Spinal cord (tissue), 10 donors: Measurements from ENCODE around the gene RNF4. TPM values are rescaled to one million over a fixed set of nuclear protein-coding genes. Genes with fewer than 3 reads are reported as not detected.
"Not testable (repeated sequence)": the region's sequence is repeated elsewhere in the genome, so short reads cannot be mapped to it uniquely, and the experiment has no call there.

Experiments used
- DNase-seq, 6 donors: peaks; one replicate each; pipeline versions ENCODE4 v3.0.0 to v3.0.0-alpha.2; 2013 to 2015; ENCODE audit warnings: low spot score in 6 of 6, low read depth in 4 of 6
- H3K27ac ChIP-seq: one replicate; pipeline ENCODE4 v1.5.1; 2013; ENCODE audit warnings: low read depth, low read length, control low read depth
- H3K27me3 ChIP-seq: one replicate; pipeline ENCODE4 v1.6.1; 2013; ENCODE audit warnings: low read length; ENCODE audit not compliant: control insufficient read depth, insufficient read depth
- H3K36me3 ChIP-seq: one replicate; pipeline ENCODE4 v1.6.1; 2013; ENCODE audit warnings: low read length; ENCODE audit not compliant: control insufficient read depth, insufficient read depth
- H3K4me1 ChIP-seq: one replicate; pipeline ENCODE4 v1.6.1; 2013; ENCODE audit warnings: low read length; ENCODE audit not compliant: control insufficient read depth, insufficient read depth
- H3K4me3 ChIP-seq: one replicate; pipeline ENCODE4 v1.5.1; 2013; ENCODE audit warnings: low read depth, low read length, control low read depth
- H3K9me3 ChIP-seq: one replicate; pipeline ENCODE4 v1.6.1; 2013; ENCODE audit warnings: low read length; ENCODE audit not compliant: control insufficient read depth, insufficient read depth
- WGBS: methylation state at CpG from one replicate; pipeline ENCODE4 v1.1.5; 2013; ENCODE audit warnings: missing lambda C conversion rate; ENCODE audit not compliant: insufficient coverage; 5-methylcytosine and 5-hydroxymethylcytosine counted together
- polyA plus RNA-seq, 2 donors: library from polyadenylated mRNA; unstranded; fragments of 120-200 nt; gene quantifications; one replicate each; pipeline ENCODE4 v1.2.1, GENCODE V29; 2013; ENCODE audit not compliant: insufficient read length in 2 of 2
- total RNA-seq, 2 donors: library from RNA; depleted of rRNA in 1 of 2; stranded (reverse); fragments of 120-200 nt in 1 of 2; fragments of >200 nt in 1 of 2; gene quantifications; one replicate each; pipeline versions ENCODE4 v1.2.3 to v1.2.4, GENCODE V29; 2013 to 2014
- donor health status: healthy.

RNF4 gene
- total and polyA plus RNA-seq, 4 donors = 41.0 to 67.0 (median 53.8) TPM

- no peaks in the 10 kb centered on the region for H3K27me3 ChIP-seq
- H3K9me3 ChIP-seq = no peaks in the 10 kb centered on the region
- no peak for DNase-seq
- peaks cover 46% of the 10 kb centered on the region for H3K36me3 ChIP-seq
- no peak overlapping the region for H3K27ac ChIP-seq
- H3K4me1 ChIP-seq = no peaks in the 10 kb centered on the region
- WGBS = 94% methylated on average over 7 of the region's 7 CpGs
- H3K4me3 ChIP-seq = no peak overlapping the region
These were observed 32.2 kb downstream of the RNF4 start for GRCh38 chr4:2501034-2501594.

DNA sequence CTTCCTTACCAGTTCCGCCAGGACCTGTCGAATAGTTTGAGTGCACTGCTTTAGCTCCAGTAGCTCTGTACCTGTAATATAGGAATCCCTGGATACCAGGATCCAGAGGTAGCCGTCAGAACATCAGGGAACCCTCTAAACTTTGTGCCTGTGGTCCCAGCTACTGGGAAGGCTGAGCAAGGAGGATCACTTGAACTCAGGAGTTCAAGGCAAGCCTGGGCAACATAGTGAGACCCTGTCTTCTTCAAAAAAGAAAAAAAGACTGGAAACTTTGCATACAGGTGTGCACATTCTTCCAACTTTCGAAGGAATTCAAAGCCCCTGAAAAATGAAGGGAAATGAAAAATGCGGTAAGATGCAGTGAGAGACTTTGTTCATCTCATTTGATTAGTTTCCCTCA, 34.9 kb downstream of the RNF4 start:
- Histone ChIP-seq H3K4me1 (no peaks in the 10 kb centered on the region), H3K9me3 (no peaks in the 10 kb centered on the region), H3K4me3 (no peak overlapping the region), H3K27me3 (no peaks in the 10 kb centered on the region), H3K36me3 (peaks cover 36% of the 10 kb centered on the region), H3K27ac (no peak overlapping the region)
- WGBS = 91% methylated on average over 3 of the region's 5 CpGs
- DNase-seq = no peak

DNA sequence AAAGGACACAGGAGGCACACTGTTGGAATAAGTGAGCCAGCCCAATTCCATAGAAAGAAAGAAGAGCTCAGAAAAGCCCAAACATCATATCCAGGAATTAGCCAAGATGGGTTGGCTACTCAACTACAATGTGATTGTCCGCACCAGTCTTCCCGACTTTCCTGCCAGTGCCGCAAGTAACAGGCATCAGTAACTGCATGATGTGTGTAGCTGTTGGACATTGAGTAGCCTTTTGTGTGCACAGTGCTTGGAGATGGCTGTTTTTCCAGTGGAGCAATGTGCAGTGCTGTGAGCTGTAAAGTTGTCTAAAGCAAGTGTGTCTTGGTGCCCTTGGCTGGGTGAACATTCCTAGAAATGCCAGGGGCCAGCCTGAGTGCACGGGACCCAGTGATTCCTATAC, 38.4 kb downstream of the RNF4 start:
- Histone ChIP-seq H3K36me3 (peaks cover 30% of the 10 kb centered on the region), H3K27me3 (no peaks in the 10 kb centered on the region)
- 88% methylated on average over 4 of the region's 4 CpGs for WGBS

GRCh38 chr4:2507855-2508254, 38.9 kb downstream of the RNF4 start:
- no peak overlapping the region for H3K4me3 ChIP-seq
- WGBS = 90% methylated on average over 6 of the region's 7 CpGs
- H3K9me3 ChIP-seq = no peaks in the 10 kb centered on the region
- no peaks in the 10 kb centered on the region for H3K27me3 ChIP-seq
- no peak for DNase-seq
- no peaks in the 10 kb centered on the region for H3K4me1 ChIP-seq
- peaks cover 33% of the 10 kb centered on the region for H3K36me3 ChIP-seq
- H3K27ac ChIP-seq = no peak overlapping the region

More for the DNA sequence above, 38.4 kb downstream of the RNF4 start:
- DNase-seq = no peak
- H3K9me3 ChIP-seq = no peaks in the 10 kb centered on the region
- H3K4me3 ChIP-seq = no peak overlapping the region
- H3K27ac ChIP-seq = no peak overlapping the region
- H3K4me1 ChIP-seq = no peaks in the 10 kb centered on the region

DNA sequence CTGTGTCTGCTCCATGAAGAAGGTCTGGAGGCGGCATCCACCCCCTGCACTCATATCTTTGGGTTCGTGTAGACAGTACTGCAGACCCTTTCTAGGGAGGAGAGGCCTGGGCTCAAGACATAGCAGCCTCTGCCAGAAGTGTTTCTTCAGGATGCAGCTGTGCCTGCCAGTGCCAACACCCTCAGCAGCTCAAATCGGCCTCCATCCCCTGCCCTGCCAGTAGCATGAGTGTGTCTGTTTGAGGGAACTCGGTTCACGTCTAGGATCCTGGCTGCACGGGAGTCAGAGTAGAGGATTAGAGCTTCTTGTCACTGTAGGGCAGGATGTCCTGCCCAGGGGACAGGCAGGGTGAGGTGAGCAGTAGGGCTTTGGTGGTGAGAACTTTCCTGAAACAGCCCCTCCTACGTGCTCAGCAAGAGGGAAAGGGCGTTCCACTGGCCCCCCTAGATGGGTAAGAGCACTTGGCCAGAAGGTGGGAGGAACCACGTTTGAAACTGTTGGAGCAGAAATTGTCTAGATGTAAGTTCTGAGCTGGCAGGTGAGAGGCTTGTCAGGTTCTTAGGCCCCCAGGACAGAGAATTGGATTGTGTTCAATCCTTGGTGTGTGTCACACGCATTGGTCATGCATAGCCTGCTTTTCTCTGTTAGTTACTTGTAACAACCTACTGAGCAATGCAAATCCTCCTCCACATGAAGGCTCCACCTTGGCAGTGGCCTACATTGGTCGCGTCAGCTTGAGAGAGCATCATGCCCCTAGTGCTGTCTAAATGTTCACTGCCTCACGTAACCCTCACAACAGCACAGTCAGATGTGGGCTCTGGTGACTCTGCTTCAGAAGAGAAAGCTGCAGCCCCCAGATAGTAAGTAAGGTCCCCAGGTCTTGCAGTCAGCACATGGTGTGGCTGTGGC, 41.7 kb downstream of the RNF4 start:
- H3K27ac ChIP-seq = no peak overlapping the region
- H3K4me3 ChIP-seq = no peak overlapping the region
- WGBS = 94% methylated on average over 10 of the region's 13 CpGs
- no peak for DNase-seq
- no peaks in the 10 kb centered on the region for H3K9me3 ChIP-seq
- peaks cover 52% of the 10 kb centered on the region for H3K36me3 ChIP-seq
- no peaks in the 10 kb centered on the region for H3K27me3 ChIP-seq
- H3K4me1 ChIP-seq = no peaks in the 10 kb centered on the region

DNA sequence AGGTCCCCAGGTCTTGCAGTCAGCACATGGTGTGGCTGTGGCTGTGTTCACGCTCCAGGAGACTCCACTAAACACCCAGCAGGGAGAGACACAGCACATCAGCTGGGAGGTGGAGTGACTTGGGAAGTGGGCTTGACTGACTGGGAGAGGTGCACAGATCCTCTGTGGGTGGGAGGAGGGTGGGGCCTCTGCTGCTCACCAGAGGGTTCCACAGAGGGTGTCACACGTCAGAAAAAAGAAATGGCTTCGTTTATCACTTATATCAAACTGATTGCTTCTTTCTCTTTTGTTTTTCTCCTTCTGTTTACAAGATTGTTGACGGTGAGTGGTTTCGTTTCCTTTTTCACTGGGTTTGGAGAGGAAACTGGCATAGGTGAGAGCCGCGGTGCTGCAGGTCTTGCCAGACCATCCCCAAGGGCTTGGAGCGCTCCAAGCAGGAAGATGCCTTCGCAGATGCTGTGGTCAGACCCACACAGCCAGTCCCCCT, 42.8 kb downstream of the RNF4 start:
- 100% methylated on average over 3 of the region's 9 CpGs for WGBS
- no peak overlapping the region for H3K27ac ChIP-seq
- no peak for DNase-seq

DNA sequence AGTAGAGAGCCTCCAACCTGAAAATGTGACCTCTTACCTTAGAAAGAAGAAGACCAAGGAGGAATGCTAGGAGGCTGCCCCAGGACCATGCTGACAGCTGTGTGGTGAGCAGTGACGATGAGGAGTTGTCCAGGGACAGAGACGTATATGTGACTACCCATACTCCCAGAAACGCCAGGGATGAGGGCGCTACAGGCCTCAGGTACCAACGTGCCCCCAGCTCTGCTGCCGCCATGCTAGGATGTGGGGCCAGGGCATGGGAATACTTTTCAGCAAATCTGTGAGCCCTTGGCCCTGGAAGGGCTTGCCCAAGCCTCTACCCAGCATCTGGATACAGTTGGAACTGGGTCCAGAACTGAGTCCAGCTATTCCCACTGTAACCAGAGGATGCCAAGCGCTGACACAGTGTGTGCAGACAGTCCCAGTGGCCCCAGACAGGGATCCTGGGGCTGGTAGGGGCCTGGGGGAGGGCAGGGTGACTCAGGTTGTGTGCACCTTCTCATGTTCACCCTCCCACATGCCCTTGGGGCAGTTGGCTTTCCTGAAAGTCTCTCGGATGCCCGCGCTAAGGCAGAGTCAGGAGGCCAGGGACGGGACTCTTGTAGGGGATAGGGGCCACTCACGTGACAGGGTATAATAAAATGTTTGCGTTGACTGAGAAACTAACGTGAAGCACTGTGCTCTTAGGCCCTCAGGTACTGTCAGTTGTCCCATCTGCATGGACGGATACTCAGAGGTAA, 43.7 kb downstream of the RNF4 start:
- no peaks in the 10 kb centered on the region for H3K4me1 ChIP-seq
- 96% methylated on average over 11 of the region's 15 CpGs for WGBS
- no peaks in the 10 kb centered on the region for H3K27me3 ChIP-seq
- peaks cover 66% of the 10 kb centered on the region for H3K36me3 ChIP-seq
- H3K4me3 ChIP-seq = no peak overlapping the region
- H3K9me3 ChIP-seq = no peaks in the 10 kb centered on the region
- no peak overlapping the region for H3K27ac ChIP-seq
- no peak for DNase-seq

More for the DNA sequence above, 42.8 kb downstream of the RNF4 start:
- peaks cover 59% of the 10 kb centered on the region for H3K36me3 ChIP-seq
- no peaks in the 10 kb centered on the region for H3K9me3 ChIP-seq
- no peaks in the 10 kb centered on the region for H3K4me1 ChIP-seq
- H3K27me3 ChIP-seq = no peaks in the 10 kb centered on the region
- no peak overlapping the region for H3K4me3 ChIP-seq

DNA sequence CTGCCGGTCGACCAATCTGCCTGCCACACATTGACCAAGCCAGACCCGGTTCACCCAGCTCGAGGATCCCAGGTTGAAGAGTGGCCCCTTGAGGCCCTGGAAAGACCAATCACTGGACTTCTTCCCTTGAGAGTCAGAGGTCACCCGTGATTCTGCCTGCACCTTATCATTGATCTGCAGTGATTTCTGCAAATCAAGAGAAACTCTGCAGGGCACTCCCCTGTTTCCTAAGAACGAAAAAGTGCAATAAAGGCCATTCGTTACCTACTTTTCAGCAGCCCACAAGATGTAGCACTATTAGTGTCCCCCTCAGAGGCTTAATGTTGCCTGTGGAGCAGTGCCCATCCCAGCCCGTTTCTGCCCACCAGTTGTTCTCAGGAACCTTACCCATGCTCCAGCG, 45.3 kb downstream of the RNF4 start:
- 95% methylated on average over 7 of the region's 9 CpGs for WGBS
- not testable (repeated sequence) for H3K27me3 ChIP-seq, H3K4me3 ChIP-seq, DNase-seq, H3K27ac ChIP-seq, H3K9me3 ChIP-seq, H3K4me1 ChIP-seq
- H3K36me3 ChIP-seq = peaks cover 62% of the 10 kb centered on the region

GRCh38 chr4:2514944-2515343, 46.0 kb downstream of the RNF4 start:
- not testable (repeated sequence) for DNase-seq, H3K4me1 ChIP-seq, H3K27me3 ChIP-seq, H3K4me3 ChIP-seq, H3K9me3 ChIP-seq, H3K27ac ChIP-seq
- WGBS = 84% methylated on average over 10 of the region's 11 CpGs
- H3K36me3 ChIP-seq = peaks cover 57% of the 10 kb centered on the region
